DOHH2 (cell line): ENCODE results near the gene ICE1.

Experiments
- H3F3A ChIP-seq: fragments of 200-600 bp; sonication (generic), shearing (Covaris generic); 2 replicates; pipeline ENCODE4 v1.6.0; 2016; ENCODE audit warnings: antibody characterized with exemption, mild to moderate bottlenecking; ENCODE audit not compliant: control insufficient read depth, insufficient read depth
- H3K27ac ChIP-seq: fragments of 200-600 bp; sonication (generic); 2 replicates; pipeline ENCODE4 v1.5.1; 2014; ENCODE audit warnings: low read depth, mild to moderate bottlenecking, low read length, moderate library complexity
- H3K27me3 ChIP-seq: fragments of 200-600 bp; sonication (generic); 2 replicates; pipeline ENCODE4 v1.6.1; 2014; ENCODE audit warnings: mild to moderate bottlenecking, low read length, mixed read lengths; ENCODE audit not compliant: control insufficient read depth
- H3K36me3 ChIP-seq: fragments of 200-600 bp; sonication (generic); 2 replicates; pipeline ENCODE4 v1.6.1; 2014; ENCODE audit warnings: mild to moderate bottlenecking, low read length, moderate library complexity, mixed read lengths; ENCODE audit not compliant: control insufficient read depth
- H3K4me1 ChIP-seq: fragments of 200-600 bp; sonication (generic); 2 replicates; pipeline ENCODE4 v1.6.1; 2014; ENCODE audit warnings: mild to moderate bottlenecking, low read length, mixed read lengths; ENCODE audit not compliant: control insufficient read depth
- H3K4me2 ChIP-seq: fragments of 200-600 bp; sonication (generic); 2 replicates; pipeline ENCODE4 v1.6.0; 2014; ENCODE audit warnings: mild to moderate bottlenecking, low read length, moderate library complexity
- H3K4me3 ChIP-seq: fragments of 200-600 bp; sonication (generic); 2 replicates; pipeline ENCODE4 v1.5.1; 2014; ENCODE audit warnings: mild to moderate bottlenecking, low read length, mixed read lengths
- H3K79me2 ChIP-seq: fragments of 200-600 bp; sonication (generic); 2 replicates; pipeline ENCODE4 v1.6.1; 2014; ENCODE audit warnings: mild to moderate bottlenecking, low read length, mixed read lengths; ENCODE audit not compliant: control insufficient read depth
- H3K9me2 ChIP-seq: fragments of 200-600 bp; sonication (generic); replicated peaks from 2 replicates; pipeline ENCODE4 v1.6.1; 2014; ENCODE audit warnings: mild to moderate bottlenecking, low read length, mixed read lengths; ENCODE audit not compliant: control insufficient read depth
- H3K9me3 ChIP-seq: fragments of 200-600 bp; sonication (generic); 2 replicates; pipeline ENCODE4 v1.6.1; 2014; ENCODE audit warnings: antibody characterized with exemption, low read length, mixed read lengths; ENCODE audit not compliant: control insufficient read depth, insufficient read depth
- H4K20me1 ChIP-seq: fragments of 200-600 bp; sonication (generic); 2 replicates; pipeline ENCODE4 v1.6.0; 2014; ENCODE audit warnings: low read depth, mild to moderate bottlenecking, antibody characterized with exemption, low read length, moderate library complexity; ENCODE audit not compliant: control insufficient read depth, insufficient read depth
- CTCF ChIP-seq: fragments of 200-600 bp; sonication (generic); IDR thresholded peaks from one replicate; pipeline ENCODE4 v1.5.1; 2014; ENCODE audit warnings: antibody characterized with exemption, mild to moderate bottlenecking, low read depth, low read length; ENCODE audit not compliant: poor library complexity, severe bottlenecking
- EZH2phosphoT487 ChIP-seq: fragments of 200-600 bp; sonication (generic); IDR thresholded peaks from 2 replicates; pipeline ENCODE4 v1.6.1; 2017; ENCODE audit warnings: borderline replicate concordance, mild to moderate bottlenecking, antibody characterized with exemption, low read length, moderate library complexity, mixed read lengths

Gene ICE1

DNA sequence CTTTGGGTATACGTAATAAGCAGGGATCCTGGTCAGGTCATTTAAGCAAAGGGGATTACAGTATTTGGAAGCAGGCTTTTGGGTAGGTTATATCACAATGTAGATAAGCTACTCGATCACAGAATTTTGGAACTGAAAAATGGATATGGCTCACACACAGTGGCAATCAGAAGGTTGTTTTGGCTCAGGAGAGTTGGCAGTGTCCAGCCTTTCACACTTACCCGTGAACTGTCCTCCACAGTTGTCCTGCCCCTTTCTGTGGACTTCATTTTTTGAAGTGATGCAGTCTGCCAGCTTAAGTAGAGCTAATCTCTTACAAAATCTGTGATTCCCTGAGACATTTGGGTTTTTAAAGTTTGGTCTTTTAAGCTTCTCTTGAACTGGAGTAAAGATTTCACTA, 30.7 kb downstream of the ICE1 start:
- no peak for TF ChIP-seq EZH2phosphoT487
- TF ChIP-seq CTCF, result no peak
- H3K27ac ChIP-seq, result no peak overlapping the region
- H3K79me2 ChIP-seq, result no peaks in the 10 kb centered on the region
- peaks cover 58% of the 10 kb centered on the region for H3K36me3 ChIP-seq
- H3K4me1 ChIP-seq, result no peaks in the 10 kb centered on the region
- no peaks in the 10 kb centered on the region for H3K27me3 ChIP-seq
- no peaks in the 10 kb centered on the region; the same call in 1 of the 2 replicates for H3F3A ChIP-seq
- no peaks in the 10 kb centered on the region for H3K9me2 ChIP-seq
- H3K9me3 ChIP-seq, result no peaks in the 10 kb centered on the region
- no peak overlapping the region for H3K4me3 ChIP-seq
- no peaks in the 10 kb centered on the region for H4K20me1 ChIP-seq
- no peak overlapping the region for H3K4me2 ChIP-seq

DNA sequence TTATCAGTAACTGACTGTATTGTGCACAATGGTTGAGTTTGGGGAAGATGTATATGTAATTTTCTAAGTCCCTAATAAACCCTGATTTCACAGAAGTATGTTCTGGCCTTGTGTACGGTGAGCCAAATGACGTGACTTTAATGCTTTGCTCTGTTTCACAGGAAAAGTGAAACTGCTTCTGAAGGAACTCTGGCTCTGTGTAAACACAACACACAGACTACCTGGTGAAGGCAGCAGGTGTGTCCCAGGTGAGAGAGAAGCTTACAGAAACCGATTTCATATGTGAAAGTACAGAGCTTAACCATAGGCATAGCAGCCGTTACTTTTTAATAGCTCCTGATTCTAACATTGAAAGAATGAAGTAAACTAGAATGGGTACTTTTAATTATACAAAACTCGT, 31.9 kb downstream of the ICE1 start:
- no peaks in the 10 kb centered on the region for H3K4me1 ChIP-seq
- H3K9me3 ChIP-seq, result no peaks in the 10 kb centered on the region
- TF ChIP-seq EZH2phosphoT487 (no peak), CTCF (no peak)
- no peak overlapping the region for H3K27ac ChIP-seq
- H3K4me3 ChIP-seq, result no peak overlapping the region
- no peaks in the 10 kb centered on the region for H3K79me2 ChIP-seq
- H3K27me3 ChIP-seq, result no peaks in the 10 kb centered on the region
- H3F3A ChIP-seq, result no peaks in the 10 kb centered on the region; the same call in 1 of the 2 replicates
- no peaks in the 10 kb centered on the region for H3K9me2 ChIP-seq
- no peak overlapping the region for H3K4me2 ChIP-seq
- peaks cover 58% of the 10 kb centered on the region for H3K36me3 ChIP-seq
- no peaks in the 10 kb centered on the region for H4K20me1 ChIP-seq

- Histone ChIP-seq H3K4me3 (no peak overlapping the region), H3K36me3 (peaks cover 63% of the 10 kb centered on the region)
These were observed 34.4 kb downstream of the ICE1 start for GRCh38 chr5:5456858-5457257.

More at GRCh38 chr5:5456858-5457257, 34.4 kb downstream of the ICE1 start:
- H3K9me3 ChIP-seq, result no peaks in the 10 kb centered on the region
- no peaks in the 10 kb centered on the region for H3F3A ChIP-seq
- no peaks in the 10 kb centered on the region for H3K79me2 ChIP-seq
- no peaks in the 10 kb centered on the region for H3K4me1 ChIP-seq
- no peak for TF ChIP-seq CTCF
- no peak for TF ChIP-seq EZH2phosphoT487
- no peaks in the 10 kb centered on the region for H4K20me1 ChIP-seq
- no peaks in the 10 kb centered on the region for H3K9me2 ChIP-seq
- H3K27ac ChIP-seq, result no peak overlapping the region
- no peak overlapping the region for H3K4me2 ChIP-seq
- H3K27me3 ChIP-seq, result no peaks in the 10 kb centered on the region
